Endothelial cell (in vitro differentiated cells): ENCODE data around the gene LIX1L. TPM values are rescaled to one million over a fixed set of nuclear protein-coding genes. Genes with fewer than 3 reads are reported as not detected.

Source experiments
- DNase-seq: peaks from one replicate; pipeline ENCODE4 v3.0.0; 2021; ENCODE audit warnings: low spot score
- H3K27ac Mint-ChIP-seq: one replicate; pipeline ENCODE4 v1.8.0; 2021; ENCODE audit warnings: mixed read lengths, inconsistent platforms; ENCODE audit not compliant: unreplicated experiment
- H3K27me3 Mint-ChIP-seq: one replicate; pipeline ENCODE4 v1.8.0; 2021; ENCODE audit warnings: mild to moderate bottlenecking, moderate library complexity, mixed read lengths, inconsistent platforms; ENCODE audit not compliant: unreplicated experiment
- H3K36me3 Mint-ChIP-seq: one replicate; pipeline ENCODE4 v1.8.0; 2021; ENCODE audit warnings: mild to moderate bottlenecking, low read depth, mixed read lengths, inconsistent platforms; ENCODE audit not compliant: unreplicated experiment
- H3K4me1 Mint-ChIP-seq: one replicate; pipeline ENCODE4 v1.8.0; 2021; ENCODE audit warnings: mild to moderate bottlenecking, mixed read lengths, inconsistent platforms; ENCODE audit not compliant: unreplicated experiment
- H3K4me3 Mint-ChIP-seq: one replicate; pipeline ENCODE4 v1.8.0; 2021; ENCODE audit warnings: mild to moderate bottlenecking, mixed read lengths, inconsistent platforms; ENCODE audit not compliant: unreplicated experiment
- H3K9me3 Mint-ChIP-seq: one replicate; pipeline ENCODE4 v1.8.0; 2021; ENCODE audit warnings: mixed read lengths, inconsistent platforms; ENCODE audit not compliant: unreplicated experiment
- total RNA-seq: library from RNA; stranded (reverse); fragmentation: NEBNext Ultra II Directional; extraction: Animal tissue kit (Norgen Biotek cat#: 25700); gene quantifications from one replicate; pipeline ENCODE4 v1.2.1, GENCODE V29; 2021; ENCODE audit not compliant: unreplicated experiment
- TF ChIP-seq, protein P1 (sequence below): fragments of 200-600 bp; sonication (generic); IDR thresholded peaks from one replicate; pipeline ENCODE4 v1.5.0; 2021; ENCODE audit warnings: antibody characterized with exemption; ENCODE audit not compliant: unreplicated experiment

Gene LIX1L
- total RNA-seq, 1 donor from 2014 or later: 83.3 TPM

DNA sequence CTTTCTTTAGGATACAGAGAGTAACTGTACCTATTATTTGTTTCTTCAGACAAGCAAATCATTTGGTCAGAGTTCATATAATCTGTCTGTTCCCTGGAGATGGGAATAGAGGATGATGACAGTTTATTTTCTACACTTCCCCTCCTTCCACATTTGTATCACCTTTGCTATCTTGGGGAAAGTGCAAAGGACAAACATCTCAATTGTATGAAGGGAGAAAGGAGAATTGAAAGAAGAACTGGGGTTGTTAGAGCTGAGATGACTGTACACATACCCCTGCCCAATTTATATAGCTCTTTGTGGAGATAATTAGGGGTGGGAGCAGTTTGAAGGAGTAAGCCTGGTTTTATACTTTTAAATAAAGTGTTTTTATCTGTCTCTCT lies 20.6 kb upstream of the LIX1L start:
- Mint-ChIP-seq H3K27ac (no peak overlapping the region), H3K4me1 (peaks cover 3% of the 10 kb centered on the region), H3K36me3 (no peaks in the 10 kb centered on the region), H3K4me3 (no peak overlapping the region), H3K27me3 (peaks cover 4% of the 10 kb centered on the region), H3K9me3 (no peaks in the 10 kb centered on the region)
- DNase-seq: no peak
- TF ChIP-seq, protein P1, sequence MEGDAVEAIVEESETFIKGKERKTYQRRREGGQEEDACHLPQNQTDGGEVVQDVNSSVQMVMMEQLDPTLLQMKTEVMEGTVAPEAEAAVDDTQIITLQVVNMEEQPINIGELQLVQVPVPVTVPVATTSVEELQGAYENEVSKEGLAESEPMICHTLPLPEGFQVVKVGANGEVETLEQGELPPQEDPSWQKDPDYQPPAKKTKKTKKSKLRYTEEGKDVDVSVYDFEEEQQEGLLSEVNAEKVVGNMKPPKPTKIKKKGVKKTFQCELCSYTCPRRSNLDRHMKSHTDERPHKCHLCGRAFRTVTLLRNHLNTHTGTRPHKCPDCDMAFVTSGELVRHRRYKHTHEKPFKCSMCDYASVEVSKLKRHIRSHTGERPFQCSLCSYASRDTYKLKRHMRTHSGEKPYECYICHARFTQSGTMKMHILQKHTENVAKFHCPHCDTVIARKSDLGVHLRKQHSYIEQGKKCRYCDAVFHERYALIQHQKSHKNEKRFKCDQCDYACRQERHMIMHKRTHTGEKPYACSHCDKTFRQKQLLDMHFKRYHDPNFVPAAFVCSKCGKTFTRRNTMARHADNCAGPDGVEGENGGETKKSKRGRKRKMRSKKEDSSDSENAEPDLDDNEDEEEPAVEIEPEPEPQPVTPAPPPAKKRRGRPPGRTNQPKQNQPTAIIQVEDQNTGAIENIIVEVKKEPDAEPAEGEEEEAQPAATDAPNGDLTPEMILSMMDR: no peak

DNA sequence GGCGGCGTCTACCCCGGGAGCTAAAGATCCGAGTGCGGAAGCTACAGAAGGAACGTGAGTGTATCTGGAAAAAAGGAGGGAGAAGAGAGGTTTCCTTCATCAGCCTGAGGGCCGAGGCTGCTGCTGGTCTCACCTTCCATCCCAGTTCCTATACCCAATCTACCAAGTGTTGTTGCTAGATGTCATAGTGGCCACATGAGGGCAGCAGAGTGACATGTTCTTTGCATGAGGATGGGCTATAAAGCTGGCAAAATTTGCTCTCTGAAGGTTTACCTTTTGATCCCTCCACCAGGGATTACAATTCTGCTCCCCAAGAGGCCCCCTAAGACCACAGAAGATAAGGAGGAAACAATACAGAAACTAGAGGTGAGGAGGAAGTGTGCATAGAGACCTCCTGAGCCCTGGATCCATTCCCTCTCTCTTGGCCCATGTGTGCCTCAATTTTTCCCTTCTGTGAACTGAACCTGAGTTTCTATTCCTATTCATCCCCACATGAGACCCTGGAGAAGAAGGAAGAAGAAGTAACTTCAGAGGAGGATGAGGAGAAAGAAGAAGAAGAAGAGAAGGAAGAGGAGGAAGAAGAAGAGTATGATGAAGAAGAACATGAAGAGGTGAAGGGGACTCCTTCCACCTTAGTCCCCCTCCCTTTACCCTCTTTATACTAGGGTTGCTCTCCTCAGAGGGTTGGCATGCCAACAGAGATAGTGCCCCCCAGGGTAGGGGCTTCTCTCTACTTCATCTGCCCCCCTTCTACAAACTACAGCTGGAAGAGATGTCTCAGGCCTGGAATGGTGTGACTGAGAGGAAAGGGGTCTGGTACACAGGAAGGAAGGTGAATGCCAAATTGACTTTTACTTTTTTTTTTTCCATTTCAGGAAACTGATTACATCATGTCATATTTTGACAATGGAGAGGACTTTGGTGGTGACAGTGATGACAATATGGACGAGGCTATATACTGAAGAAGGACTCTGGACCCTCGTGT lies 20.0 kb upstream of the LIX1L start:
- Mint-ChIP-seq H3K9me3 (no peaks in the 10 kb centered on the region), H3K4me3 (peak overlapping the region; percentile 68), H3K4me1 (no peaks in the 10 kb centered on the region), H3K27me3 (peaks cover 4% of the 10 kb centered on the region), H3K36me3 (no peaks in the 10 kb centered on the region), H3K27ac (peak overlapping the region; percentile 43)
- peak; percentile 55 for DNase-seq
- TF ChIP-seq, protein P1: peak; percentile 86

DNA sequence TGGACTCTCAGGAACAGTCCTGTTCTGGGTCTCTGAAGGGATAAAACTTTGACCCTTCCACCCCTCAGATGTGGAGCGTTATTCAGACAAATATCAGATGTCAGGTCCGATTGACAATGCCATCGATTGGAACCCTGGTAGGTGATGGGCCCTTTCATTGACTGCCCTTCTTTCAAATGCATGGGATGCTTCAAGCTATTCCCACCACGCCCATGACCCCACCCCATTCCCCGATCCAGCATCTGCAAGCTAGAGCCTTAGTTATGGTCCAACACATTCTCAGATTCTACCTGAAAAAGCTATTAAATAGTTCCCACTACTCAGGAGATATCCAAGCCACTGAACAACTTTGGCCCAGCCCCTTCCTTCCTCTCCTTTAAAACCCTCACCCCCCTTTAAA lies 19.2 kb upstream of the LIX1L start:
- Mint-ChIP-seq H3K4me3 (no peak overlapping the region), H3K9me3 (no peaks in the 10 kb centered on the region), H3K27me3 (peaks cover 4% of the 10 kb centered on the region), H3K36me3 (no peaks in the 10 kb centered on the region), H3K27ac (peak overlapping the region; percentile 43), H3K4me1 (no peaks in the 10 kb centered on the region)
- DNase-seq: no peak
- TF ChIP-seq, protein P1: no peak

DNA sequence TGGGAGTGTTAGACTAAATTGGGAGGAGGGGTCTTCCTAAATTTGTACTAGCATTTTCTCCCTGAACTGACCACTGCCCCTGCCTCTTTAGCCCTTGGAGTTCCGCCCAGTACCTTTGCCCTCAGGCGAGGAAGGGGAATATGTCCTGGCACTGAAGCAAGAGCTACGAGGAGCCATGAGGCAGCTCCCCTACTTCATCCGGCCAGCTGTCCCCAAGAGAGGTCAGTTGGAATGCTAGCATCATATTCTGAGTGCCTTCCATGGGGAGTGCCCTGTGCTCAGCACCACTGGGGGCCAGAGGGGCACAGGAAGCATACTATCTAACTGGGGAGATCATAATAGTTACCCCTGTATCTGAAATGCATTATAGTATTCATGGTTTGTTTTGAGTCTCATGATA lies 17.4 kb upstream of the LIX1L start:
- no peaks in the 10 kb centered on the region for H3K9me3 Mint-ChIP-seq
- H3K4me3 Mint-ChIP-seq: no peak overlapping the region
- H3K36me3 Mint-ChIP-seq: no peaks in the 10 kb centered on the region
- no peaks in the 10 kb centered on the region for H3K4me1 Mint-ChIP-seq
- H3K27me3 Mint-ChIP-seq: peaks cover 4% of the 10 kb centered on the region
- TF ChIP-seq, protein P1: no peak
- no peak for DNase-seq
- no peak overlapping the region for H3K27ac Mint-ChIP-seq

DNA sequence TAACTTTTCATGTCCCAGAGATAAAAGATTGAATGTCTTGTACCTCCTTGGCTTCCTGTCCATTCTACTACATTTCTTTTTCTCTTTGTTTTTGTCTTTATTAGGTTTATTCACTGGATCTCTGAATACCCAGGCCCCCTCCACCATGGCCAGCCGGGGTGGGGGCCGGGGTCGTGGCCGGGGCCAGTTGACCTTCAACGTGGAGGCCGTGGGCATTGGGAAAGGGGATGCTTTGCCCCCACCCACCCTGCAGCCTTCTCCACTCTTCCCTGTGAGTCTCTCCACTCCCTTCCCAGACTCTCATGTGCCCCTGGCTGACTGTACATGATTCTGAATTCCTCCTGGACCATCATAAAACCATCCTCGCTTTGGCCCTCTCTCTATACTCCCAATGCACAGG lies 16.9 kb upstream of the LIX1L start:
- H3K4me3 Mint-ChIP-seq: no peak overlapping the region
- peaks cover 4% of the 10 kb centered on the region for H3K27me3 Mint-ChIP-seq
- H3K9me3 Mint-ChIP-seq: no peaks in the 10 kb centered on the region
- TF ChIP-seq, protein P1: no peak
- H3K4me1 Mint-ChIP-seq: no peaks in the 10 kb centered on the region
- DNase-seq: no peak
- no peaks in the 10 kb centered on the region for H3K36me3 Mint-ChIP-seq
- no peak overlapping the region for H3K27ac Mint-ChIP-seq
